ENCODE measurements around the gene TIMMDC1.
A peak's percentile ranks its signal among the peaks of the same experiment; 100 is the strongest.

The TIMMDC1 gene

DNA sequence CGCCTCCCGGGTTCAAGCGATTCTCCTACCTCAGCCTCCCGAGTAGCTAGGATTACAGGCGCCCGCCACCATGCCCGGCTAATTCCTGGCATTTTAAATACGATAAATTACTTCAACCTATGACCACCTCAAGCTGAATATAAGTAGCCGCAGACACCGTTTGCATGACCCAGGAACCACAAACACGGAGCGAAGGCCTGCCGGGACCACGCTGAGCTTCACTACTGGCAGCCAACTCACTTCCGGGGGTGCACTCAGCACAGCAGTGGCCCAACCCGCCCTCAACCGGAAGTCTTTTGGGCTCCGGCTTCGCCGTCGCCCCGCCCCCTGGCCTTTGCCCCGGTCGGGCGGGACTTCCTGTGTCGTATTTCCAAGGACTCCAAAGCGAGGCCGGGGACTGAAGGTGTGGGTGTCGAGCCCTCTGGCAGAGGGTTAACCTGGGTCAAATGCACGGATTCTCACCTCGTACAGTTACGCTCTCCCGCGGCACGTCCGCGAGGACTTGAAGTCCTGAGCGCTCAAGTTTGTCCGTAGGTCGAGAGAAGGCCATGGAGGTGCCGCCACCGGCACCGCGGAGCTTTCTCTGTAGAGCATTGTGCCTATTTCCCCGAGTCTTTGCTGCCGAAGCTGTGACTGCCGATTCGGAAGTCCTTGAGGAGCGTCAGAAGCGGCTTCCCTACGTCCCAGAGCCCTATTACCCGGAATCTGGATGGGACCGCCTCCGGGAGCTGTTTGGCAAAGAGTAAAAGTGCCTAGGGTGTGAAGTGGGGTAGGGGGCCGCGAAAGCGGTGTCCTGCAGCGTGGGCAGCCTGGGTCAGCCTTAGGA lies at the start of gene TIMMDC1:
TSS of gene TIMMDC1 (plus strand) at position 362 of the 826 bp plus-strand sequence. CDS start at position 549, 187 bp downstream.
- peak; percentile 98 for DNase-seq

DNA sequence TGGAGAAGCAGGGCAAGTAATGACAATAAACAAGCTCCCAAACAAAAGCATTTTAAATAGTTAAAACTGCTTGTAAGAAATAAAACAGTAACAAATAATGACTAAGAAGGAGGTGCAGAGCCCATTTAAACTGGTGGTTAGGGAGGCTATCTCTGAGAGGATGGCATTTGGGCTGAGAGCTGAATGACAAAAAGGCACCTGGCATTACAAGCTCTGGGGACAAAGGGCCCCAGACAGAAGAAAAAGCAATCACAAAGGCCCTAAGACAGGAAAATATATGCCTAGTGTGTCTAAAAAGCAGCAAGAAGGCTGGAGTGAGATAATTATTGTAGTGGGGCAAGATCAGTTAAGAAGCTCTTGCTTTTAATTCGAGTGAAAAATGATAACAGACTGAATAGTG lies 44.5 kb upstream of the TIMMDC1 start:
- DNase-seq, result no peak

DNA sequence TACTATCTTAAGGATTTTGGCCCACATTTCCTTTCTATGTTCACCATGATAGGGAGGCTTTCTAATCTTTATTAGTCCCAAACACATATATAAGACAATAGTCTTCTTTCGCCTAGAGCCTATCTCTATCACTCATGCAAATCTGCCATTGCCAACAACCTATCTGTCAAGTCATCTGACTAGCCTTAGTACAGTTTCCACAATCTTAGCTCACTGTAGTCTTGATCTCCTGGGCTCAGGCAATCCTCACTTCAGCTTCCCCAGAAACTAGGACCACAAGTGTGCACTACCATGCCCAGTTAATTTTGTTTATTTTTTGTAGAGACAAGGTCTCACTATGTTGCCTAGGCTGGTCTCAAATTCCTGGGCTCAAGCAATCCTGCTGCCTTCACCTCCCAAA lies 41.9 kb upstream of the TIMMDC1 start:
- DNase-seq, result no peak

DNA sequence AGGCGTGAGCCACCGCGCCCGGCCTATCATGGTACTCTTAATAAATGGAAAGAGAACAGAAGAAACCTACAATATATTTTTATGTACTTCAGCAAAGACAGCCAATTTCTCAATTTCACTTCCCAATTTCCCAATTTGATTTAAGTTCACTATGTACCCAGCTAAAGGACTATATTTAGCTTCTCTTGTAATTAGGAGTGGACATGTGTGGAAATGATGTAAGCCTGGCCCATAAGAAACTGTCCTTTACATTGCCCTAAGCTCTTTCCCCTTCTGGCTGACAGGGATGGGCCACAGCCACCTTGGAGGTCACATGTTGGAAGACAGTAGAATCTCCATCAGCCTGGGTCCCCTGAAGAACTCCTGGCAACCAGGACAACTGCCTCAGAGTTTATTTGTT lies 41.1 kb upstream of the TIMMDC1 start:
- no peak for DNase-seq

DNA sequence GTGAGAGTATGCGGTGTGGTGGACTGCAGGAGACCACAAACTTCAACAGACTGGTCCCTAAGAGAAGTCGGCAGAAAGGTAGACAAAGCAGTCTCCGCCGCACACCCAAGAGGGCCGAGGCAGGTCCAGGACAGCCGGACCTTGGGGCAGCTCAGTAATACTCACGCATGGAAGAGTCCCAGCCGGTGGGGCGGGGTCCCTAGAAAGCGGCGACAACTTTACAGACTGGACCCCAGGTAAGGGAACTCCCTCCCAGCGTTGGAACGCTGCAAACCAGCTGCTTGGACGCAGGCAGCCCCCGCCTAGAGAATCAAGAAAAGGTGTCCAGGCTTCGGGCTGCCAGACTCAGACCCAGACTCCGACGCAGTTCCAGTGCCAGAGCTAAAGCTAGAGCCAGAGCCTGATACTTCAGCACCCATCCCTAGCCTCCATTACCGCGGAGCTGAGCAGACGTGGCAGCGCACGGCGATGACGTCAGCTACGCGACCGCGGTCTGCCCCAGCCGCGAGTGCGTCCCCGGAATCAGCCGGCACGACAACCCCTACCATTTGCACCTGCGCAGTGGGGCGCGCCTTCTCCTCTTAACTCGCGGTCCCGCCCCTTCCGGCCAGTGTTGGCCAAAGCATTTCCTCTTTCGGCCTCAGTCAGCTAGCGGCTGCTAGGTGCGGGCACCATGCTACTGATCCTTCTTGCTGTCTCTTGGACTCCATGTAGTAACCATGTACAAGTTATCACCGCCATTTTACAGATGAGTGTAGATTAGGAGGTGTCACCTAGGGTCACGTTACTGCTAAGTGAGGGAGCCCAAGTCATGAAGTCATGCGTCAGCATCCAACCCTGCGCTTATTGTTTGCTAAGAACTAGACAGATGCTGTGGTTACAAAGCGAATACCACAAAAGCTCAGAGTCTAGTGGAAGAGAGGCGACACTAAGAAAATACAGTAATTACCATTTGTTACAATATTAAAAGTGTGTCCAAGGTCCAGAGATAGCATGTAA lies 34.9 kb upstream of the TIMMDC1 start, which contains the start of gene TMEM39A:
TSS of gene TMEM39A (minus strand) at position 445 of the 999 bp plus-strand sequence. CDS start 1,541 bp downstream, outside the sequence.
- peak; percentile 99 for DNase-seq

DNA sequence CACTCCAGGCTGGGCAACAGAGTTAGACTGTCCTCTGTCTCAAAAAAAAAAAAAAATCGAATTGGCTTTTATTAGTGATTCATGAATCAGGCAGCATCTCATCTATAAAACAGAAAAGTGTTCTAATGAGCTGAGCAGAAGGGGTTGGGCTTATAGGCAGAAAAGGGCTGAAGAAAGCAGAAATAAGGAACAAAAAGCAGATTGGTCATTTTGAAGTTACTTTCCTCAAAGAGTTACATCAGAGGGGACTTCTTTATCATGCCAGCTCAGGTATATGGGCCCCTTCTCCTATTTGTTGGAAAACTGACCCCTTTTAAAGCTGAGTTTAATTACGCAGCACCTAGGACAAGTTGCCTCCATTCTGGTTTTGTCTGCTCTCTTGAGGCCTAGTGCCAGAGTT lies 30.3 kb upstream of the TIMMDC1 start:
- no peak for DNase-seq

DNA sequence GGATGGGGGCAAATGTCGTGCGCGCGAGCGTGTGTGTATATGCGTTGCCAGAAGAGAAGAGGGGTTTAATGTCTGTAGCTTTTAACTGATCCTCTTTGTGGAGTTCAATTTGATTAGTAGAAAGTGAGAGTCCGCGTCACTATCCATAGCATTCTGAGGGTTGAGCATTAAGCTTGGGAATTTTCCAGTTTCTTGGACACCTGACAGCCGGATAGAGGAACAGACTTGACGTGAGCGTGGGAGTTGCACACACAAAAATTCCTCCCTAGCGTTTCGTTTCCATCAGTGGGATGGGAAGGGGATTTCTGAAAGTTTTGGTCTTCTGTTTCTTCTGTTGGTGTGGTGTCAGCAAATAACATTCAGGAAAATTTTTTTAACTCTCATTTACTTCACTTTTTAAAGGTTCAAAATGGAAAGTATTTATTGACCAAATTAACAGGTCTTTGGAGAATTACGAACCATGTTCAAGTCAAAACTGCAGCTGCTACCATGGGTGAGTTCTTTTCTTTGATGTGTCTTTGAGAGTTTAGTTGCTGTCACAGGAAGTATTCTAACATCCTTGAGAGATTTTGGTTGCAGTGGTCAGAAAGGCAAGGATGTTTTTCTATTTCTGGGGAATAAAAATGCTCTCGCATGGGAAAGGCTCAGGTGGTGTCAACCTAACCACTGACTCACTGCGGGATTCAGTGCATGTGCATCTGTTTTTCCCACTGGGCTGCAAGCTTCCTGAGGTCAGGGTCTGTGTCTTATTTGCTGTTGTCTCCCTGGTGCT lies 28.7 kb upstream of the TIMMDC1 start:
- DNase-seq, result peak; percentile 11

- no peak for DNase-seq
Observed at GRCh38 chr3:119470866-119471265, 27.5 kb upstream of the TIMMDC1 start.

GRCh38 chr3:119481079-119481478 lies 17.3 kb upstream of the TIMMDC1 start:
- DNase-seq, result no peak

DNA sequence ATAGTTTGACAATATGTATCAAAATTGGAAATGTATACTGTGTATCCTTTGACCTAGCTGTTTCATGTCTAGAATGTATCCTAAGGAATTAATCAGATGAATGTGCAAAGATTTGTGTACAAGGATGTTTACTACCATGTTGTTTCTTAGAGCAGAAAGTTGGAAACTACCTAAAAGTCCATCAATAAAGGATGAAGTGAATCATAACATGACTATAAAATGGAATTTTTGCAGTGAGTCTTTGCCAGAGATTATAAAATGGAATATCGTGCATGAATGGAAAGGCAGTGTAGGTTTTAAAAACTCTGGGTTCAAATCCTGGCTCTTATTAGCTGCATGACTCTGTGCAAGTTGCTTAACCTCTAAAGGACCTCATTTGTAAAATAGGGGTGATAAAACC lies 15.2 kb upstream of the TIMMDC1 start:
- no peak for DNase-seq

GRCh38 chr3:119485563-119485962 lies 12.8 kb upstream of the TIMMDC1 start:
- no peak for DNase-seq

GRCh38 chr3:119490153-119490552 lies 8.2 kb upstream of the TIMMDC1 start:
- DNase-seq, result no peak

GRCh38 chr3:119492128-119492527 lies 6.2 kb upstream of the TIMMDC1 start:
- DNase-seq, result no peak

- DNase-seq, result no peak
Observed at GRCh38 chr3:119492810-119493209, 5.5 kb upstream of the TIMMDC1 start.

GRCh38 chr3:119494597-119494996 lies 3.8 kb upstream of the TIMMDC1 start:
- no peak for DNase-seq

DNA sequence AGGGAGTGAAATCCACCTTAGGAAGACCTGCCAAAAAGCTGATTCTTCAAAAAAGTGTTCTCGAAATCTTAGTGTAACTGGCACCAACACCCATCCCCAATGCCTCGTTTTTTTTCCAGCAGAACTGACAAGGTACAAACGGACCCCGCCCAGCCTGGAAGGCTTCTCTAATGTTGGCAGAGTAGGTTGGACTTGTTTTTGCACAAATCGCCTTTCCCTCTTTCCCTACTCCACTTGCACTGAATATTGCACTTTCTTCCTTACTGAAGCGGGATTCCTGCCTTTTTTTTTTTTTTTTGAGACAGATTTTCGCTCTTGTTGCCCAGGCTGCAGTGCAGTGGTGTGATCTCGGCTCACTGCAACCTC lies 544 bp upstream of the TIMMDC1 start:
- peak; percentile 59 for DNase-seq

DNA sequence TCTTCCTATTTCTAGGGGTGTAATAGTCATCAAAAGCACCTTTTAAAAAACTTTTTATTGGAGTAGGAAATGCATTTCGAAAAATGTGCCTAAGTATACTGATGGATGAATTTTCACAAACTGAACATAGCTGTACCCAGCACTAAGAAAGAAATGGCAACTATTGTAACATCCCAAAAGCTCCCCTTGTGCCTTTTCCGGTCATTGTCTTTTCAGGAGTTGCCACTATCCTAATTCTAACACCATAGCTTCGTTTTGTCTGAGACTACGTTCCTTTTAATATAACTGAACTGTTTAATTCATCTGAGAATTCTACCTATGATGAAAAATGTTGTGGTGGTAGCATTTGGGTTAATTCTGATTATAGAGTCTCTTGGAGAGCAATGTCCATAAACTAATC lies 1.9 kb downstream of the TIMMDC1 start:
- no peak for DNase-seq

GRCh38 chr3:119500901-119501300 lies 2.6 kb downstream of the TIMMDC1 start:
- DNase-seq, result peak; percentile 42

GRCh38 chr3:119506631-119507030 lies 8.3 kb downstream of the TIMMDC1 start:
- DNase-seq, result no peak

- no peak for DNase-seq
Observed at GRCh38 chr3:119507404-119507803, 9.1 kb downstream of the TIMMDC1 start.

DNA sequence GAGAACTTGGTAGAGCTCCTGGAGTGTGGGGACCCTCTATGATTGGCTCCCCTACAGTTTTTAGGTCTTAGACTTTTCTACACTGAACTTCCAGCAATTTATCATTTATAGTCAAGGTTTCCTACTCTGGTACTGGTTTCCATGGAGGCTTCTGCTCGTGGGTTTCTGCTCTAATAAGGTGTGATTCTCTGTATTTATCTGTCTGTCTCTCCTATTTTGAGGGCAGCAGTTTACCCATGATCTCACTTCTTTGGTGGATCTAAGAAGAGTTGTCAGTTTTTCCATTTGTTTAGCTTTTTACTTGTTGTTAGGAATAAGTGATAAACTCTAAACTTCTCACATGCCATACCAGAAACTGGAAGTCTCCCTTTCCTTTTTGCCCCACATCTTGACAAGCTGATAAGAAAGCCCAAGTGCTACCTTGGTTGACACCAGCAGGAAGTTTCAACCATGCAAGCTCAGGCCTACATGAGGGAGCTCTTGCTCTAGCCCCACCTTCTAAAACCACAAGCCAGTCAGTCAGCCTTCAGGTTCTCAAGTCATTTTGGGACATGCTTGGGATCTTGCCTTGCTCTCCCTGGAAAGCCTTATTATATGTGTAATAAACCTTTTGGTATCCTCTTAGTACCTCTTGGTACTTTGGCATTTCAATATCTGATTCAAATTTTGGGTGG lies 10.0 kb downstream of the TIMMDC1 start:
- peak; percentile 87 for DNase-seq

DNA sequence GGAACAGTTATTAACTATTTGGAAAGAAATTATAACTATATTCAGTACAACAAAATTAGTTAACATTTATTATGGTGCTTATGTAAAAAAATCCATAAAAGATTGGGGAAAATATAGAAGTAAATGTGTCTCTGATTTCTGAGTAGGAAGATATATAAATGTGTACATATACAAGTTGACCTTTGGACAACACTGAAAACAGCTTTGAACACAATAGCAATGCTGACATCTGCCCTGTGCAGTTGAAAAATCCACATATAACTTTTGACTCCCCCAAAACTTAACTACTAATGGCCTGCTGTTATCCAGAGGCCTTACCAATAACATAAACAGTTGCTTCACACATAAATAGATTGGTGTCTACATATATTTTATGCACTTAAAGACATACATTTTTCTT lies 12.3 kb downstream of the TIMMDC1 start:
- no peak for DNase-seq
